SK-N-SH treated with all-trans-retinoic acid at 6 μM for 48 hours (cell line): ENCODE data around the gene CCDC54.

Source experiments
- ATAC-seq: fragments of 200-7000 bp; cut with Tn5 transposase; 3 replicates; pipeline ENCODE4 v1.9.1; 2020; ENCODE audit warnings: mild to moderate bottlenecking, moderate library complexity
- ARNTL ChIP-seq: fragments of 450-650 bp; formaldehyde crosslinking; IDR thresholded peaks from 2 replicates; pipeline ENCODE4 v1.5.0; 2020; ENCODE audit warnings: low read depth, mild to moderate bottlenecking, moderate library complexity, borderline replicate concordance
- CREB5 ChIP-seq: fragments of 250-450 bp; sonication (Bioruptor Pico); IDR thresholded peaks from 2 replicates; pipeline ENCODE4 v1.5.1; 2020; ENCODE audit warnings: low read depth, mild to moderate bottlenecking, moderate library complexity
- CSDC2 ChIP-seq: fragments of 250-450 bp; sonication (Bioruptor Pico); IDR thresholded peaks from 2 replicates; pipeline ENCODE4 v1.5.0; 2020; ENCODE audit warnings: mild to moderate bottlenecking, moderate library complexity
- CSRNP3 ChIP-seq: fragments of 250-450 bp; sonication (Bioruptor Pico); IDR thresholded peaks from 2 replicates; pipeline ENCODE4 v1.5.1; 2021; ENCODE audit warnings: mild to moderate bottlenecking, moderate library complexity
- ESRRG ChIP-seq: fragments of 250-450 bp; sonication (Bioruptor Pico); IDR thresholded peaks from 2 replicates; pipeline ENCODE4 v1.6.1; 2021; ENCODE audit warnings: mild to moderate bottlenecking
- GLIS3 ChIP-seq: fragments of 250-450 bp; sonication (Bioruptor Pico); IDR thresholded peaks from 2 replicates; pipeline ENCODE4 v1.5.0; 2020; ENCODE audit warnings: mild to moderate bottlenecking, moderate library complexity
- ISL1 ChIP-seq: fragments of 250-450 bp; sonication (Bioruptor Pico); IDR thresholded peaks from 2 replicates; pipeline ENCODE4 v2.1.2; 2022; ENCODE audit warnings: mild to moderate bottlenecking, moderate library complexity
- OSR1 ChIP-seq: fragments of 250-450 bp; sonication (Bioruptor Pico); IDR thresholded peaks from 2 replicates; pipeline ENCODE4 v1.8.0; 2022; ENCODE audit warnings: moderate library complexity, mild to moderate bottlenecking, inconsistent platforms
- PATZ1 ChIP-seq: fragments of 250-450 bp; sonication (Bioruptor Pico); IDR thresholded peaks from 2 replicates; pipeline ENCODE4 v1.8.0; 2020; ENCODE audit warnings: mild to moderate bottlenecking, moderate library complexity, borderline replicate concordance
- POU6F1 ChIP-seq: fragments of 250-450 bp; sonication (Bioruptor Pico); IDR thresholded peaks from 2 replicates; pipeline ENCODE4 v1.8.0; 2021; ENCODE audit warnings: low read depth, mild to moderate bottlenecking, moderate library complexity, borderline replicate concordance
- PPARA ChIP-seq: fragments of 250-450 bp; sonication (Bioruptor Pico); IDR thresholded peaks from 2 replicates; pipeline ENCODE4 v1.5.0; 2020; ENCODE audit warnings: mild to moderate bottlenecking, borderline replicate concordance
- RARB ChIP-seq: fragments of 250-450 bp; sonication (Bioruptor Pico); IDR thresholded peaks from 2 replicates; pipeline ENCODE4 v1.8.0; 2021; ENCODE audit warnings: mild to moderate bottlenecking, moderate library complexity
- SNAI2 ChIP-seq: fragments of 250-450 bp; sonication (Bioruptor Pico); IDR thresholded peaks from 2 replicates; pipeline ENCODE4 v1.5.0; 2020; ENCODE audit warnings: mild to moderate bottlenecking, moderate library complexity
- TCF4 ChIP-seq: fragments of 250-450 bp; sonication (Bioruptor Pico); IDR thresholded peaks from 2 replicates; pipeline ENCODE4 v1.8.0; 2021; ENCODE audit warnings: mild to moderate bottlenecking, moderate library complexity, borderline replicate concordance
- TOX ChIP-seq: fragments of 250-450 bp; sonication (Bioruptor Pico); IDR thresholded peaks from 2 replicates; pipeline ENCODE4 v1.8.0; 2021; ENCODE audit warnings: mild to moderate bottlenecking, moderate library complexity, borderline replicate concordance
- TSHZ2 ChIP-seq: fragments of 250-450 bp; sonication (Bioruptor Pico); IDR thresholded peaks from 2 replicates; pipeline ENCODE4 v1.5.0; 2020; ENCODE audit warnings: mild to moderate bottlenecking, moderate library complexity
- ZC3H10 ChIP-seq: fragments of 250-450 bp; sonication (Bioruptor Pico); IDR thresholded peaks from 2 replicates; pipeline ENCODE4 v1.5.1; 2021; ENCODE audit warnings: mild to moderate bottlenecking, moderate library complexity
- ZFP3 ChIP-seq: fragments of 250-450 bp; sonication (Bioruptor Pico); IDR thresholded peaks from 2 replicates; pipeline ENCODE4 v1.5.0; 2020; ENCODE audit warnings: mild to moderate bottlenecking, moderate library complexity
- ZFP30 ChIP-seq: fragments of 450-650 bp; formaldehyde crosslinking; IDR thresholded peaks from 2 replicates; pipeline ENCODE4 v1.5.0; 2022; ENCODE audit warnings: mild to moderate bottlenecking, moderate library complexity
- ZNF565 ChIP-seq: fragments of 450-650 bp; formaldehyde crosslinking; conservative IDR thresholded peaks from 2 replicates; pipeline ENCODE4 v1.5.0; 2020; ENCODE audit warnings: low read depth, mild to moderate bottlenecking, moderate library complexity
- ZNF70 ChIP-seq: fragments of 450-650 bp; formaldehyde crosslinking; IDR thresholded peaks from 2 replicates; pipeline ENCODE4 v1.5.0; 2020; ENCODE audit warnings: mild to moderate bottlenecking, moderate library complexity
- ZNF8 ChIP-seq: fragments of 450-650 bp; formaldehyde crosslinking; IDR thresholded peaks from 2 replicates; pipeline ENCODE4 v1.5.0; 2020; ENCODE audit warnings: mild to moderate bottlenecking, moderate library complexity

Gene CCDC54

GRCh38 chr3:107401301-107401700 is 24.1 kb downstream of the CCDC54 start:
- no peak for TF ChIP-seq ARNTL (CRISPR knock-in tag)
- TF ChIP-seq ESRRG (CRISPR knock-in tag), result no peak
- no peak for TF ChIP-seq ZNF70 (CRISPR knock-in tag)
- no peak for TF ChIP-seq ISL1 (CRISPR knock-in tag)
- no peak for TF ChIP-seq CSDC2 (CRISPR knock-in tag)
- no peak for TF ChIP-seq ZFP3 (CRISPR knock-in tag)
- TF ChIP-seq POU6F1 (CRISPR knock-in tag), result no peak
- TF ChIP-seq SNAI2 (CRISPR knock-in tag), result no peak
- no peak for ATAC-seq

GRCh38 chr3:107402214-107402613 is 25.0 kb downstream of the CCDC54 start:
- no peak for TF ChIP-seq CSRNP3 (CRISPR knock-in tag)
- no peak for ATAC-seq

GRCh38 chr3:107404727-107405469 is 27.7 kb downstream of the CCDC54 start:
- TF ChIP-seq TOX (CRISPR knock-in tag), result no peak
- no peak for TF ChIP-seq ZNF70 (CRISPR knock-in tag)
- TF ChIP-seq ISL1 (CRISPR knock-in tag), result peak; percentile 75
- TF ChIP-seq ARNTL (CRISPR knock-in tag), result no peak
- TF ChIP-seq ZFP30 (CRISPR knock-in tag), result no peak
- no peak for TF ChIP-seq TCF4
- peak; percentile 96 for ATAC-seq

- no peak for TF ChIP-seq ZNF565 (CRISPR knock-in tag)
- TF ChIP-seq CREB5 (CRISPR knock-in tag), result no peak
- TF ChIP-seq PPARA (CRISPR knock-in tag), result no peak
- TF ChIP-seq OSR1 (CRISPR knock-in tag), result no peak
- TF ChIP-seq ZNF8 (CRISPR knock-in tag), result no peak
- no peak for TF ChIP-seq POU6F1 (CRISPR knock-in tag)
- TF ChIP-seq SNAI2 (CRISPR knock-in tag), result no peak
- no peak for TF ChIP-seq TCF4
- no peak for TF ChIP-seq RARB (CRISPR knock-in tag)
- TF ChIP-seq ESRRG (CRISPR knock-in tag), result no peak
- TF ChIP-seq ZFP30 (CRISPR knock-in tag), result no peak
- TF ChIP-seq, all 23 proteins: peak for 0
- ATAC-seq, result no peak
These were observed 30.1 kb downstream of the CCDC54 start for GRCh38 chr3:107407355-107407754.

- no peak for ATAC-seq
- TF ChIP-seq ZC3H10 (CRISPR knock-in tag) (no peak), PATZ1 (CRISPR knock-in tag) (no peak), GLIS3 (no peak), CSRNP3 (CRISPR knock-in tag) (no peak), TSHZ2 (CRISPR knock-in tag) (no peak), OSR1 (CRISPR knock-in tag) (no peak), ZNF8 (CRISPR knock-in tag) (no peak), ESRRG (CRISPR knock-in tag) (no peak), TCF4 (no peak)
These were observed 31.3 kb downstream of the CCDC54 start for GRCh38 chr3:107408513-107408912.
